ENCODE measurements around the gene TEAD1.
A peak's percentile ranks its signal among the peaks of the same experiment; 100 is the strongest.

- TF ChIP-seq POLR2A (IDR thresholded peaks at IDR 0.05) (peak; percentile 22), CTCF (IDR thresholded peaks at IDR 0.05) (no peak), EP300 (IDR thresholded peaks at IDR 0.05; ENCODE audit: low read depth) (peak; percentile 84)
Observed at GRCh38 chr11:12853652-12854296, 179.6 kb downstream of the TEAD1 start.
